Mucosa of stomach (tissue), 1 donor: ENCODE results near the gene CD34.

Experiments used
- H3K27me3 ChIP-seq: one replicate; pipeline ENCODE4 v1.7.0; 2013; ENCODE audit warnings: mild to moderate bottlenecking, low read length; ENCODE audit not compliant: control insufficient read depth, insufficient read depth
- H3K36me3 ChIP-seq: one replicate; pipeline ENCODE4 v1.7.0; 2013; ENCODE audit warnings: low read length; ENCODE audit not compliant: control insufficient read depth, insufficient read depth
- H3K4me1 ChIP-seq: one replicate; pipeline ENCODE4 v1.7.0; 2013; ENCODE audit warnings: mild to moderate bottlenecking, low read length; ENCODE audit not compliant: control insufficient read depth, insufficient read depth
- H3K4me3 ChIP-seq: one replicate; pipeline ENCODE4 v1.7.0; 2013; ENCODE audit warnings: low read length
- H3K9ac ChIP-seq: one replicate; pipeline ENCODE4 v1.7.0; 2013; ENCODE audit warnings: mild to moderate bottlenecking, low read length, moderate library complexity
- H3K9me3 ChIP-seq: one replicate; pipeline ENCODE4 v1.7.0; 2013; ENCODE audit warnings: mild to moderate bottlenecking, low read length, moderate library complexity; ENCODE audit not compliant: control insufficient read depth
- donor health status: Pancreatic carcinoma.

The CD34 gene

DNA sequence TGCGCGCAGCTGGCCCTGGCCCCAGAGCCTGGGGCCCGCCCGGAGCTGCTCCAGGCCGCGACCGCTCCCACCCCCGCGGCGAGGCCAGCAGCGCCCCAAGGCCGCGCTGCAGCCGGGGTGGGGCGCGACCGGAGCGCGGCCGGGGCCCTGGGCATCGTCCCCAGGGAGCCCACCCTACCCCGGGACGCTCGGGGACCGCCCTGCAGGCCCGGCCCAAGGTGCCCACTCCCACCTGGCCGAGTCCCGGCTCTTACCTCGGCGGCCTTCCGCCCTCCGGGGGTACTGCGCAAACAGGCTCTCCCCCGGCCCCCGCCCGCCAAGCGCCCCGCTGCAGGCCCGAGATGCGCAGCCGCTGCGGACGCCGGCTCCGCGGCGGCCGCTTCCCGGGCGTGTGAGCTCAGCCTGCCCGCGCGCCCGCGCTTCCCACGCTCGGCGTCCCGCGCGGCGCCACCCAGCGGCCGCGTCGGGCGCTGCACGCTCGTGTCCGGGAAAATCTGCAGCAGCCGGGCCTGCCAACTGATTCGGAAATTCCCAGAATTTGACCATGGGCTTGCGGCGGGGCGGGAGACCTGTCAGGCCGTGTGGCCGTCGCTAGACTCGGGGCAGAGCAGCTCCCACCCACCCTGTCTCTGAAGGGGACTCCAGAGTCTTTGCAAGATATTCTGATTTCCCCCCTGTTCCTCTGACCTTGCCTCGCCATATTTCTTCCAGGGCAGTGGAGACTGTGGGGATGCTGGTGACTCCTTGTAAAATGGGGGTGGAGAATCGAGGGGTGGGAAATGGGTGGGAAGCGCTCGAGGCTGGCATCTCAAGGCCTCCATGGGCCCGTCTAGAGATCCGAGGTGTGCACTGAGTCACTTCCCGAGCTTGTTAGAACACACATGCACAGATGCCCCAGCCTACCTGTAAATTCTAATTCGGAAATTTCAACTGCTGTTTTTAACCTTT is 41.9 kb downstream of the CD34 start:
- H3K4me3 ChIP-seq, result peak overlapping the region; percentile 87
- H3K4me1 ChIP-seq, result peaks cover 79% of the 10 kb centered on the region
- peak overlapping the region; percentile 96 for H3K9ac ChIP-seq
- no peaks in the 10 kb centered on the region for H3K9me3 ChIP-seq
- peaks cover 7% of the 10 kb centered on the region for H3K36me3 ChIP-seq
- no peaks in the 10 kb centered on the region for H3K27me3 ChIP-seq

GRCh38 chr1:207868251-207868773 is 42.6 kb downstream of the CD34 start:
- H3K4me3 ChIP-seq, result peak overlapping the region; percentile 87
- H3K9ac ChIP-seq, result peak overlapping the region; percentile 96
- no peaks in the 10 kb centered on the region for H3K27me3 ChIP-seq
- H3K4me1 ChIP-seq, result peaks cover 77% of the 10 kb centered on the region
- H3K9me3 ChIP-seq, result no peaks in the 10 kb centered on the region
- H3K36me3 ChIP-seq, result peaks cover 7% of the 10 kb centered on the region

GRCh38 chr1:207867136-207868109 is 43.5 kb downstream of the CD34 start:
- H3K27me3 ChIP-seq, result no peaks in the 10 kb centered on the region
- peak overlapping the region; percentile 96 for H3K9ac ChIP-seq
- H3K4me3 ChIP-seq, result peak overlapping the region; percentile 87
- peaks cover 7% of the 10 kb centered on the region for H3K36me3 ChIP-seq
- no peaks in the 10 kb centered on the region for H3K9me3 ChIP-seq
- peaks cover 68% of the 10 kb centered on the region for H3K4me1 ChIP-seq

GRCh38 chr1:207866471-207867135 is 44.3 kb downstream of the CD34 start:
- Histone ChIP-seq H3K4me3 (peak overlapping the region; percentile 87), H3K36me3 (peaks cover 7% of the 10 kb centered on the region)

DNA sequence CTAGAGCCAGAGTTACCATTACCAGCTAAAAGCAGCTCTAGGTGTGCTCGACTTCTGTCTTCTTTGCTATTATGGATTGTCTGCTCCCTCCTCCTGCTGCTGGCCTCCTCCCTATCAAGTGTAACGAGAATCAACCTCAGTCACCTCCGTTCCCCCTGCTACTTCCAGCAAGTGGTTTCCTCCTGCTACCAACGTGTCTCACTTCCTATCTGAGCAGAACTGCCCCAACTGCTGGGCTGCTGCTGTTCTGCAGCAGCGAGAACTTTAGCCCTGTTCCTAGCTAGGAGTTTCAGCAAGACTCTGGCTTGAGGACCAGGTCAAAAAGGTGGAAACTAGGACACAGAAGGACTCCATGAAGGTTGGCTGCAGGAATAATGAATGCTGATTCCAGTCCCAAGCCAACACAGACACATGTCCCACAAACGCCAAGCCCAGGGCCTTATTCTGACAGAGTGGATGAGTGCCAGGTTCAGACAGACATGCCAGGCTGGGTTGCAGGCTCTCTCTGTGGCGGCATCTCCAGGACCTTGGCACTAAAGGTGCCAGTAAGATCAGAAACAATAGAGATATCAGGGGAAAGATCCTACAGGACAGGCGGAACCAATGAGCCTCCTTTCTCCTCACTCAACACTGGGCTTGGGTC is 46.9 kb downstream of the CD34 start:
- H3K4me1 ChIP-seq, result peaks cover 53% of the 10 kb centered on the region

More at GRCh38 chr1:207866471-207867135, 44.3 kb downstream of the CD34 start:
- Histone ChIP-seq H3K9me3 (no peaks in the 10 kb centered on the region), H3K9ac (peak overlapping the region; percentile 96), H3K4me1 (peaks cover 72% of the 10 kb centered on the region), H3K27me3 (no peaks in the 10 kb centered on the region)

DNA sequence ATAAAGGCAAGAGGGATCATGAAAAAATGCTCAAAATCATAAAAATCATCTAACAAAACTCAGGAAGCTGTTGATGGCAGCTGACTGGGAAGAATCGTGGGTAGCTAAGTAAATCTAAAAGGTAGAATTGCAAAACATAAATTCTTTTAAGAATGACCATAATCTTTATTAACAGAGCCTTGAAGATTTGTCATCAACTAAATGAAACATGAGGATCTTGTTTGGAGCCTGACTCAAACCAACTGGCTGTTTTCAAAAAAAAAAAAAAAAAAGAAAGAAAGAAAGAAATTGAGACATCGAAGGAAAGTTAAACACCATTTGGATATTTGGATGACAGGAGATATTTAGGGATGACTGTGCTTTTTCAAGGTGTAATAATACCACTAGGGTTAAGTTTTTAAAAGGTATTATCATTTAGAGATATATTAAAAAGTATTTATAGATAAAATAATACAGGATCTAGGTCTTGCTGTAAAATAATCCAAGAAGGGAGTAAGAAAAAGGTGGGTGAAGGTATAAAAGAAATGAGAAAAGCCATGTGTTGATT is 48.6 kb downstream of the CD34 start:
- Histone ChIP-seq H3K36me3 (peaks cover 4% of the 10 kb centered on the region), H3K9ac (no peak overlapping the region), H3K9me3 (no peaks in the 10 kb centered on the region), H3K4me1 (peaks cover 49% of the 10 kb centered on the region), H3K4me3 (no peak overlapping the region), H3K27me3 (no peaks in the 10 kb centered on the region)

More for the DNA sequence above, 46.9 kb downstream of the CD34 start:
- H3K9me3 ChIP-seq, result no peaks in the 10 kb centered on the region
- no peak overlapping the region for H3K9ac ChIP-seq
- H3K36me3 ChIP-seq, result peaks cover 7% of the 10 kb centered on the region
- H3K4me3 ChIP-seq, result no peak overlapping the region
- no peaks in the 10 kb centered on the region for H3K27me3 ChIP-seq

GRCh38 chr1:207861442-207862177 is 49.3 kb downstream of the CD34 start:
- Histone ChIP-seq H3K4me1 (peaks cover 42% of the 10 kb centered on the region), H3K9me3 (no peaks in the 10 kb centered on the region), H3K36me3 (no peaks in the 10 kb centered on the region), H3K4me3 (no peak overlapping the region), H3K9ac (no peak overlapping the region), H3K27me3 (no peaks in the 10 kb centered on the region)

- H3K4me1 ChIP-seq, result peaks cover 31% of the 10 kb centered on the region
- H3K4me3 ChIP-seq, result no peak overlapping the region
- no peaks in the 10 kb centered on the region for H3K36me3 ChIP-seq
These were observed 50.4 kb downstream of the CD34 start for GRCh38 chr1:207860531-207860930.

DNA sequence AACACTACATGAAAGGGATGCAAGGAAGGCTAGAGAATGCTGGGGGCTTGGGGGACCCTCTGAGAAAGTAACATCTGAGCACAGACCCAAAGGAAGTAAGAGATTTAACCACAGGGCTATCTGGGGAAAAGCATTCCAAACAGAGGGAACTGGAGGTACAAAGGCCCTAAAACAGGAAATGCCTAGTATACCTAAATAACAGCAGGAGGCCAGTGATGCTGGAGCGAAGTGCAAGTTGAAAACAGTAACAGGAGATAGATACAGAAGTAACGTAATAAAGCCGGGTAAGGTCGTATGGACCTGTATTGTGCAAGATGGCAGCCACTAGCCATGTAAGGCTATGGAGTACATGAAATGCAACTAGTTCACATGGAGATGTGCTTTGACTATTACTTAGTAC is 52.1 kb downstream of the CD34 start:
- H3K4me3 ChIP-seq, result no peak overlapping the region
- no peaks in the 10 kb centered on the region for H3K36me3 ChIP-seq
- H3K9me3 ChIP-seq, result no peaks in the 10 kb centered on the region
- H3K9ac ChIP-seq, result no peak overlapping the region
- peaks cover 13% of the 10 kb centered on the region for H3K4me1 ChIP-seq
- H3K27me3 ChIP-seq, result no peaks in the 10 kb centered on the region

More at GRCh38 chr1:207860531-207860930, 50.4 kb downstream of the CD34 start:
- Histone ChIP-seq H3K9ac (no peak overlapping the region), H3K9me3 (no peaks in the 10 kb centered on the region), H3K27me3 (no peaks in the 10 kb centered on the region)

GRCh38 chr1:207858281-207858680 is 52.6 kb downstream of the CD34 start:
- no peaks in the 10 kb centered on the region for H3K9me3 ChIP-seq
- H3K4me1 ChIP-seq, result peaks cover 14% of the 10 kb centered on the region
- H3K36me3 ChIP-seq, result no peaks in the 10 kb centered on the region
- no peak overlapping the region for H3K4me3 ChIP-seq
- H3K27me3 ChIP-seq, result no peaks in the 10 kb centered on the region
- no peak overlapping the region for H3K9ac ChIP-seq
